NCI-H748 treated with DMSO at 0.1 percent for 48 hours (cell line): ENCODE results near the gene LCE2B.

Experiments
- DNase-seq: peaks from one replicate; lab custom pipeline; 2025; lab: John Stamatoyannopoulos, UW

The LCE2B gene

GRCh38 chr1:152735648-152736047 lies 49.7 kb downstream of the LCE2B start:
- DNase-seq: no peak
